Mesenchymal stem cell (in vitro differentiated cells and primary cell): ENCODE results near the gene PPCDC.

Experiments
- DNase-seq: peaks from one replicate; pipeline ENCODE4 v3.0.0-alpha.2; 2013
- H2AFZ ChIP-seq: one replicate; pipeline ENCODE4 v1.6.1; 2013; ENCODE audit warnings: low read depth, mild to moderate bottlenecking, control low read depth, inconsistent platforms, low read length, moderate library complexity
- H2AK5ac ChIP-seq: 2 replicates; pipeline ENCODE4 v1.6.1; 2013; ENCODE audit warnings: low read length, moderate library complexity, mild to moderate bottlenecking, inconsistent platforms; ENCODE audit not compliant: severe bottlenecking
- H2BK120ac ChIP-seq: one replicate; pipeline ENCODE4 v1.6.1; 2013; ENCODE audit warnings: low read depth, mild to moderate bottlenecking, inconsistent platforms, low read length, moderate library complexity
- H2BK12ac ChIP-seq, 2 experiments: one replicate each; pipeline ENCODE4 v1.6.1; 2013; ENCODE audit warnings: inconsistent platforms in 2 of 2, low read length in 2 of 2, mild to moderate bottlenecking in 2 of 2, moderate library complexity in 2 of 2, control low read depth in 1 of 2
- H2BK15ac ChIP-seq: one replicate; pipeline ENCODE4 v1.6.1; 2013; ENCODE audit warnings: mild to moderate bottlenecking, low read depth, inconsistent platforms; ENCODE audit not compliant: poor library complexity, severe bottlenecking
- H2BK5ac ChIP-seq: 2 replicates; pipeline ENCODE4 v1.6.1; 2013; ENCODE audit warnings: low read depth, mild to moderate bottlenecking, low read length, control low read depth, inconsistent platforms; ENCODE audit not compliant: poor library complexity, severe bottlenecking
- H3K14ac ChIP-seq, 2 experiments: one replicate each; pipeline ENCODE4 v1.6.1; 2013; ENCODE audit warnings: inconsistent platforms in 2 of 2, low read length in 2 of 2, control low read depth in 1 of 2, mild to moderate bottlenecking in 1 of 2, moderate library complexity in 1 of 2
- H3K18ac ChIP-seq, 2 experiments: one replicate each; pipeline ENCODE4 v1.6.1; 2013; ENCODE audit warnings: inconsistent platforms in 2 of 2, low read length in 2 of 2, control low read depth in 1 of 2, low read depth in 1 of 2, mild to moderate bottlenecking in 1 of 2
- H3K23ac ChIP-seq, 2 experiments: one replicate each; pipeline ENCODE4 v1.6.1; 2013; ENCODE audit warnings: inconsistent platforms in 2 of 2, low read length in 2 of 2, mild to moderate bottlenecking in 2 of 2, moderate library complexity in 2 of 2, control low read depth in 1 of 2
- H3K27ac ChIP-seq: 2 replicates; pipeline ENCODE4 v1.5.1; 2013; ENCODE audit warnings: mild to moderate bottlenecking, moderate library complexity, low read length, control low read depth, inconsistent platforms; ENCODE audit not compliant: poor library complexity, severe bottlenecking
- H3K27me3 ChIP-seq, 2 experiments: 2 replicates each; pipeline versions ENCODE4 v1.6.1 to v1.7.0; 2013; ENCODE audit warnings: low read length in 2 of 2, mild to moderate bottlenecking in 2 of 2, moderate library complexity in 2 of 2, control low read depth in 1 of 2, inconsistent platforms in 1 of 2; ENCODE audit not compliant: control insufficient read depth in 1 of 2, insufficient read depth in 1 of 2
- H3K36me3 ChIP-seq, 2 experiments: 2 replicates each; pipeline versions ENCODE4 v1.6.1 to v1.7.0; 2013; ENCODE audit warnings: low read length in 2 of 2, control low read depth in 1 of 2, inconsistent platforms in 1 of 2, low read depth in 1 of 2, mild to moderate bottlenecking in 1 of 2; ENCODE audit not compliant: insufficient read depth in 2 of 2, control insufficient read depth in 1 of 2
- H3K4ac ChIP-seq, 2 experiments: one replicate each; pipeline ENCODE4 v1.6.1; 2013; ENCODE audit warnings: inconsistent platforms in 2 of 2, low read length in 2 of 2, mild to moderate bottlenecking in 2 of 2, moderate library complexity in 2 of 2, control low read depth in 1 of 2, low read depth in 1 of 2
- H3K4me1 ChIP-seq: 2 replicates; pipeline ENCODE4 v1.6.1; 2013; ENCODE audit warnings: low read depth, low read length, control low read depth; ENCODE audit not compliant: control insufficient read depth, insufficient read depth
- H3K4me2 ChIP-seq: 2 replicates; pipeline ENCODE4 v1.6.1; 2013; ENCODE audit warnings: low read length, mild to moderate bottlenecking, inconsistent platforms; ENCODE audit not compliant: poor library complexity, severe bottlenecking
- H3K4me3 ChIP-seq, 2 experiments: 2 replicates each; pipeline versions ENCODE4 v1.5.1 to v1.7.0; 2013; ENCODE audit warnings: low read length in 2 of 2, mild to moderate bottlenecking in 2 of 2, control low read depth in 1 of 2, low read depth in 1 of 2; ENCODE audit not compliant: insufficient read depth in 1 of 2
- H3K79me1 ChIP-seq: replicated peaks from 2 replicates; pipeline ENCODE4 v1.6.1; 2013; ENCODE audit warnings: mild to moderate bottlenecking, control low read depth, low read length, inconsistent platforms; ENCODE audit not compliant: poor library complexity, severe bottlenecking
- H3K9ac ChIP-seq: 2 replicates; pipeline ENCODE4 v1.7.0; 2013; ENCODE audit warnings: mild to moderate bottlenecking, low read length, moderate library complexity
- H3K9me3 ChIP-seq: 2 replicates; pipeline ENCODE4 v1.7.0; 2013; ENCODE audit warnings: mild to moderate bottlenecking, low read length; ENCODE audit not compliant: control insufficient read depth
- H4K8ac ChIP-seq: one replicate; pipeline ENCODE4 v1.6.1; 2013; ENCODE audit warnings: inconsistent platforms, mild to moderate bottlenecking, low read length, moderate library complexity
- H4K91ac ChIP-seq: one replicate; pipeline ENCODE4 v1.6.1; 2013; ENCODE audit warnings: mild to moderate bottlenecking, low read length, inconsistent platforms
- WGBS: methylation state at CpG from one replicate; pipeline ENCODE4 v1.1.7; 2013; ENCODE audit warnings: mixed read lengths; 5-methylcytosine and 5-hydroxymethylcytosine counted together

PPCDC gene

GRCh38 chr15:75030424-75030823 lies 7.0 kb downstream of the PPCDC start:
- no peak overlapping the region for H3K27ac ChIP-seq
- H4K8ac ChIP-seq = peak overlapping the region; percentile 76
- H4K91ac ChIP-seq = peak overlapping the region; percentile 76
- no peak overlapping the region for H2AFZ ChIP-seq
- H2BK15ac ChIP-seq = no peak overlapping the region
- H3K18ac ChIP-seq = peak overlapping the region in 1 of 2 experiments; percentile 13
- H2BK5ac ChIP-seq = no peak overlapping the region
- no peak overlapping the region for H2AK5ac ChIP-seq
- H3K4me2 ChIP-seq = no peak overlapping the region
- 94% methylated on average over 4 of the region's 4 CpGs for WGBS
- no peak overlapping the region for H3K23ac ChIP-seq
- H3K4ac ChIP-seq = no peak overlapping the region
- peaks cover 11% of the 10 kb centered on the region for H3K4me1 ChIP-seq
- no peak for DNase-seq
- H3K79me1 ChIP-seq = peaks cover 34% of the 10 kb centered on the region
- H3K9me3 ChIP-seq = no peaks in the 10 kb centered on the region
- H3K9ac ChIP-seq = no peak overlapping the region
- no peaks in the 10 kb centered on the region for H3K27me3 ChIP-seq
- peak overlapping the region; percentile 19 to 32 for H2BK12ac ChIP-seq
- H3K36me3 ChIP-seq = peaks cover 4 to 29% of the 10 kb centered on the region in 2 experiments
- no peak overlapping the region for H3K14ac ChIP-seq
- H2BK120ac ChIP-seq = no peak overlapping the region
- H3K4me3 ChIP-seq = peak overlapping the region in 1 of 2 experiments; percentile 48

- Histone ChIP-seq H2BK12ac (no peak overlapping the region), H3K9ac (no peak overlapping the region), H4K8ac (no peak overlapping the region), H3K23ac (no peak overlapping the region), H3K27me3 (no peaks in the 10 kb centered on the region), H3K9me3 (no peaks in the 10 kb centered on the region), H3K14ac (no peak overlapping the region), H3K18ac (no peak overlapping the region), H2BK120ac (no peak overlapping the region), H3K4ac (no peak overlapping the region), H2BK15ac (no peak overlapping the region), H3K4me3 (no peak overlapping the region), H3K79me1 (peaks cover 28% of the 10 kb centered on the region), H3K27ac (no peak overlapping the region), H2AFZ (no peak overlapping the region), H2BK5ac (no peak overlapping the region), H3K36me3 (peaks cover 4 to 22% of the 10 kb centered on the region in 2 experiments), H4K91ac (no peak overlapping the region), H3K4me1 (peaks cover 14% of the 10 kb centered on the region), H2AK5ac (no peak overlapping the region), H3K4me2 (no peak overlapping the region)
- DNase-seq = no peak
- 68% methylated on average over 4 of the region's 4 CpGs for WGBS
Measured at GRCh38 chr15:75031848-75032247, 8.5 kb downstream of the PPCDC start.

DNA sequence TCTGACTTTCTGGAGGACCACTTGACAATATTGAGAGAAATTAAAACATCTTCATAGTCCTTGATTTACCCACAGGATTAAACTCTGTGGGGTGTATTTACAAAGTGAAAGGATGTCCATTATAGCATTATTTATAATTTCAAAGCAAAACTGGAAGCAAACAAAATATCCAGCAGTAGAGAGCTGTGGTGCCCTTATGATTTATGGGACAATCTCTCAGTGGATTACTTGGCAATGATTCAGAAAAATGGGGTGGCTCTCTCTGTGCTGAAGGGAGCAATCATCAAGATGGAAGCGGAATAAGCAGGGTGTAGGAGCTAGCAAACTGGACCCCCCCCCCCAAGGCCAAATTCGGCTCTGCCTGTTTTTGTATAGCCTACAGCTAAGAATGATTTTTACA lies 9.0 kb downstream of the PPCDC start:
- no peak overlapping the region for H2AFZ ChIP-seq
- H3K23ac ChIP-seq = no peak overlapping the region
- no peak overlapping the region for H3K14ac ChIP-seq
- no peak overlapping the region for H2BK12ac ChIP-seq
- H3K79me1 ChIP-seq = peaks cover 30% of the 10 kb centered on the region
- H2AK5ac ChIP-seq = no peak overlapping the region
- no peak overlapping the region for H2BK15ac ChIP-seq
- no peak overlapping the region for H3K27ac ChIP-seq
- no peak overlapping the region for H2BK120ac ChIP-seq
- no peak overlapping the region for H3K9ac ChIP-seq
- H3K4ac ChIP-seq = no peak overlapping the region
- peaks cover 14% of the 10 kb centered on the region for H3K4me1 ChIP-seq
- H3K18ac ChIP-seq = no peak overlapping the region
- peaks cover 4 to 22% of the 10 kb centered on the region in 2 experiments for H3K36me3 ChIP-seq
- H3K9me3 ChIP-seq = no peaks in the 10 kb centered on the region
- no peak for DNase-seq
- WGBS = 100% methylated on average over 1 of the region's 2 CpGs
- no peaks in the 10 kb centered on the region for H3K27me3 ChIP-seq
- no peak overlapping the region for H2BK5ac ChIP-seq
- no peak overlapping the region for H3K4me2 ChIP-seq
- H3K4me3 ChIP-seq = no peak overlapping the region
- no peak overlapping the region for H4K91ac ChIP-seq
- H4K8ac ChIP-seq = no peak overlapping the region

DNA sequence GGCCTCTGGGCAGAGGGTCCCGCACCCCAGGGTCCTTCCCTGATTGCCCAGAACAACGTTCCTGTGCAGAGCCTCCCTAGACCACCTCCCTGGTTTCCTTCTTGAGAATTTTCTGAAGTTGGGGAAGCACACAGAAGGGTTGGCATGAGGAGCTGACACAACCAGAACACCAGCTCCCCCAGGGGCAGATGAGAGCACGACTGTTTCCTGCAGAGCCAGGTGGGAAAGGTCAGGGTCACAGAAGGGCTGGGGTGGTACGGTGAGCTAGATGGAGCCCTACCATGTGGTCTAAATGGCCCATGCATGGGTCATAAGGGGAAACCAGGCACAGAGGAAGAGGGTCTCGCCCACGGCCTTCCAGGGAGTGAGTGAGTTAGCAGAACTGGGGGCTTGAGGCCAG lies 10.4 kb downstream of the PPCDC start:
- WGBS = 87% methylated on average over 5 of the region's 6 CpGs

More for the DNA sequence above, 10.4 kb downstream of the PPCDC start:
- Histone ChIP-seq H3K4me2 (no peak overlapping the region), H3K27me3 (no peaks in the 10 kb centered on the region), H3K9me3 (no peaks in the 10 kb centered on the region), H3K36me3 (peaks cover 0 to 13% of the 10 kb centered on the region in 2 experiments), H3K4me1 (peaks cover 14% of the 10 kb centered on the region), H2BK15ac (no peak overlapping the region), H3K79me1 (peaks cover 33% of the 10 kb centered on the region), H2BK120ac (no peak overlapping the region), H3K14ac (no peak overlapping the region), H2AFZ (no peak overlapping the region), H4K8ac (no peak overlapping the region), H3K9ac (no peak overlapping the region), H3K27ac (no peak overlapping the region), H2BK5ac (no peak overlapping the region), H3K23ac (no peak overlapping the region), H3K18ac (no peak overlapping the region), H2AK5ac (no peak overlapping the region), H2BK12ac (no peak overlapping the region), H3K4me3 (no peak overlapping the region), H3K4ac (peak overlapping the region in 1 of 2 experiments; percentile 21), H4K91ac (no peak overlapping the region)
- no peak for DNase-seq
